ENCODE data around the gene GGT5. TPM values are rescaled to one million over a fixed set of nuclear protein-coding genes. Genes with fewer than 3 reads are reported as not detected.
"Not testable (repeated sequence)": the region's sequence is repeated elsewhere in the genome, so short reads cannot be mapped to it uniquely, and the experiment has no call there.

The GGT5 gene
- total RNA-seq, 6 experiments from 2014 or later = 0.17 to 0.61 (median 0.27) TPM

DNA sequence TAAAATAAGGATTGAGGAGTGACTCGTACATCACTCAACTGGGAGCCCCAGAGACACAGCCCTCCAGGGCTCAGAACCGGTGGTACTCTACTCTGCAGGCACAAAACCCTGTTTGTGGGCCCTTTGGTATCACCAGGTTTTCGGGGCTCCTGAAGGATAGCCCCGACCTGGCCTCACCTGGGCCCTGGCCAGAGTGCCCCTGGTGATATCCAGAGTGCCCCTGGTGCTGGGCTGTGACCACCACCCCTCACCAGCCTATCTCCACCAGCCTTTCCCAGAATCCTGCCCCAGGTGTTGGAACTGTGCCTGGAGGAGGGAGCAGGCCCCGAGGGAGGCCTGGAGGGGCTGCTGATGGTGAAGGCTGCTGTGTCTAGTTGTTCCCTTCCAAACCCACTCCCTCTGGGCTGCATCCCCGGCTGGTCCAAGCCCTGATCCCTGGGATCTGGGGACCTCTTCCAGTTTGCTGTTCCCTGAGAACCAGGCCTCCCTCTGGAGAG lies 2.2 kb upstream of the GGT5 start:
- TF ChIP-seq, protein P1, sequence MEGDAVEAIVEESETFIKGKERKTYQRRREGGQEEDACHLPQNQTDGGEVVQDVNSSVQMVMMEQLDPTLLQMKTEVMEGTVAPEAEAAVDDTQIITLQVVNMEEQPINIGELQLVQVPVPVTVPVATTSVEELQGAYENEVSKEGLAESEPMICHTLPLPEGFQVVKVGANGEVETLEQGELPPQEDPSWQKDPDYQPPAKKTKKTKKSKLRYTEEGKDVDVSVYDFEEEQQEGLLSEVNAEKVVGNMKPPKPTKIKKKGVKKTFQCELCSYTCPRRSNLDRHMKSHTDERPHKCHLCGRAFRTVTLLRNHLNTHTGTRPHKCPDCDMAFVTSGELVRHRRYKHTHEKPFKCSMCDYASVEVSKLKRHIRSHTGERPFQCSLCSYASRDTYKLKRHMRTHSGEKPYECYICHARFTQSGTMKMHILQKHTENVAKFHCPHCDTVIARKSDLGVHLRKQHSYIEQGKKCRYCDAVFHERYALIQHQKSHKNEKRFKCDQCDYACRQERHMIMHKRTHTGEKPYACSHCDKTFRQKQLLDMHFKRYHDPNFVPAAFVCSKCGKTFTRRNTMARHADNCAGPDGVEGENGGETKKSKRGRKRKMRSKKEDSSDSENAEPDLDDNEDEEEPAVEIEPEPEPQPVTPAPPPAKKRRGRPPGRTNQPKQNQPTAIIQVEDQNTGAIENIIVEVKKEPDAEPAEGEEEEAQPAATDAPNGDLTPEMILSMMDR (IDR thresholded peaks at IDR 0.05) = no peak
- H3K4me1 Mint-ChIP-seq (ENCODE audit: low read depth) = peaks cover 32% of the 10 kb centered on the region
- H3K27me3 Mint-ChIP-seq (ENCODE audit: insufficient read depth) = no peaks in the 10 kb centered on the region
- no peaks in the 10 kb centered on the region for H3K9me3 Mint-ChIP-seq
- H3K4me3 Mint-ChIP-seq = peak overlapping the region; percentile 50
- H3K27ac Mint-ChIP-seq = peak overlapping the region; percentile 85
- H3K36me3 Mint-ChIP-seq (ENCODE audit: low read depth) = no peaks in the 10 kb centered on the region
- DNase-seq = no peak

DNA sequence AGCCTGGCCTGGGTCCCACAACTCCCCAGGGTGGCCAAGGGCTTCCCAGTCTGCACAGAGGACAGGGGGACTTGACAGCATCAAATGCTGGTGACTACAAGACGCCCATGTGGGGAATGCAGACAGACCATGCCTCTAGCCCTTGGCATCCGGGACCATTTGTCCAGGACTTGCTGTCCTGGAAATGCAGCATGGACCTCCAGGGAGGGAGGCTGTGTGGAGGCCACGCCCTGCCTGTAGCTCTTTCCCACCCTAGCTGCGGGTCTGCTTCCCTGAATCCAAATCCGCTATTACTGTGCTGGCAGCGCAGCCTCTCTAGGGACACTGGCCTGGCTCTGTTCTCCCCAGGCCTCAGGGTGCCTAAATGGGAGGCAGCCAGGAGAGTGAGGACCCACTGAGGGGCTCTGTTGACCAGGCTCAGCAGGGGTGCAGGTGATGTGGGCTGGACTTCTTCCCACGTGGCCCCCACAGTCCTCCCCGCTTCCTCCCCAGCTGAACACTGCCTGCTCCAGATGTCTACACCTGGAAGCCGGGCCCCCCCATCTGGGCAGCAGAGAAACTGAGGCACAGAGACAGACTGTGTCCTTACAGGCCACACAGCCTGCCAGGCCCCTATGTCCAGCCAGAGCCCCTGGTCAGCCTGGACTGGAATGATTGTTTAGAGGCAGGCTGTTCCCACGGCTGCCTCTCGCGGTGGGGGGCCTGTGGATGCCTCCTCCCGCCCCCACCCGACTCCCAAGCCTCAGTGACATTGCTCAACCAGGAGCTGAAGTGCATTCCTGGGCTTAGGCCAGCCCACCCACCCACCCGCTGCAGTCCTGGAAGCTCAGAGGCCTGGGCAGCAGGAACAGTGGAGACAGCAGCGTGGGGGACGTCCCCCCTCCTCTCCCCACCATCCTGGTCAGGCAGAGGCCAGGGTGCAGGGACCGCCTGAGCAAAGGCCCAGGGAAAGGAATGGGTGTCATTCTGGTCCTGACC lies 991 bp upstream of the GGT5 start:
- H3K4me3 Mint-ChIP-seq; DNase-seq; H3K27ac Mint-ChIP-seq; H3K36me3 Mint-ChIP-seq (ENCODE audit: low read depth); H3K9me3 Mint-ChIP-seq; H3K27me3 Mint-ChIP-seq (ENCODE audit: insufficient read depth): not testable (repeated sequence)
- H3K4me1 Mint-ChIP-seq (ENCODE audit: low read depth) = peaks cover 32% of the 10 kb centered on the region

DNA sequence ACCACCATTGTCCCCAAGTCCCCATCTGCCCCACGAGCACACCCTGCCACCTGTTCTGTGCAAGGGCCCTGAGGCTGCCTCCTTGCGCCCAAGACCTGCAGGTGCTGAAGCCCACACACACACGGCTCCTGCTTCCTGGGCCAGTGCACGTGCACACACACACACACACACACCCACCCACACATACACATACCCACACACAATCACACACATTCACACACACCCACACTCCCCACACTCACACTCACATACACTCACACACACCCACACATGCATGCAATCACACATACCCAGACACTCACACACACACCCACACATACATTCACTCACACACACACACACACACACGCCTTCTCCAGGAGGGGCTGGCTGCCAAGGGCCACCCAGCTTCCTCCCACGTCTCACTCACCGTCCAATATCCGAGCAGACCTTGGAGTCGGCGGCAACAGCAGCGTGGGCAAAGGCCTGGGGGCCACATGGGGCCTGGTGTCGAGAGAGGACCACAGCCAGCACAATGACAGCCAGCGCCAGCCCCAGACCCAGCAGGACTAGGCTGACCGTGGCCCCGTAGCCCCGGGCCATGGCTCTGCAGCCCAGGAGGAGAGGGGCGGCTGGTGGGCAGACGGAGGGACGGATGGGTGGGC lies 616 bp downstream of the GGT5 start:
- peak overlapping the region; percentile 37; the same call in 1 of the 2 replicates for H3K27ac Mint-ChIP-seq
- H3K9me3 Mint-ChIP-seq = no peaks in the 10 kb centered on the region
- no peak for DNase-seq
- TF ChIP-seq, protein P1 (IDR thresholded peaks at IDR 0.05) = no peak
- H3K27me3 Mint-ChIP-seq (ENCODE audit: insufficient read depth) = no peaks in the 10 kb centered on the region
- H3K36me3 Mint-ChIP-seq (ENCODE audit: low read depth) = no peaks in the 10 kb centered on the region
- H3K4me3 Mint-ChIP-seq = no peak overlapping the region
- H3K4me1 Mint-ChIP-seq (ENCODE audit: low read depth) = peaks cover 32% of the 10 kb centered on the region

DNA sequence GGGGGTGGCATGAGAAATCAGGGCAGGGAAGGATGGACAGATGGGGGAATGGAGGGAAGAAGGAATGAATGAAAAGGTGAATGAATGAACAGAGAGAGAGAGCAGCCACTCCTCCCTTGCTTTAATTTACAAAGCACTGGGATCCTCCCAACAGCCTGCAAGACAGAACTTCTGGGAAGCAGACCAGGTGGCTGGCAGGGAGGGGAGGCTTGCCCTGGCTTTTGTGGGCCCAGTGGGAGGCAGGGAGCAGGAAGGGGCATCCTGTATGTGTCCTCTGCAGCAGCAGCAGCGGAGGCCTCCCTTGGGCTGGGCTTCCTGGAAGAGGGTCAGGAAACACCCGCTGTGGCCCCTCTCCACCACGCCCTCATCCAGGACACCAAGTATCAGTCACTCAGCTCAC lies 1.5 kb downstream of the GGT5 start:
- not testable (repeated sequence) for H3K27ac Mint-ChIP-seq; H3K36me3 Mint-ChIP-seq (ENCODE audit: low read depth); H3K27me3 Mint-ChIP-seq (ENCODE audit: insufficient read depth); DNase-seq; H3K9me3 Mint-ChIP-seq; H3K4me3 Mint-ChIP-seq
- peaks cover 32% of the 10 kb centered on the region for H3K4me1 Mint-ChIP-seq (ENCODE audit: low read depth)

DNA sequence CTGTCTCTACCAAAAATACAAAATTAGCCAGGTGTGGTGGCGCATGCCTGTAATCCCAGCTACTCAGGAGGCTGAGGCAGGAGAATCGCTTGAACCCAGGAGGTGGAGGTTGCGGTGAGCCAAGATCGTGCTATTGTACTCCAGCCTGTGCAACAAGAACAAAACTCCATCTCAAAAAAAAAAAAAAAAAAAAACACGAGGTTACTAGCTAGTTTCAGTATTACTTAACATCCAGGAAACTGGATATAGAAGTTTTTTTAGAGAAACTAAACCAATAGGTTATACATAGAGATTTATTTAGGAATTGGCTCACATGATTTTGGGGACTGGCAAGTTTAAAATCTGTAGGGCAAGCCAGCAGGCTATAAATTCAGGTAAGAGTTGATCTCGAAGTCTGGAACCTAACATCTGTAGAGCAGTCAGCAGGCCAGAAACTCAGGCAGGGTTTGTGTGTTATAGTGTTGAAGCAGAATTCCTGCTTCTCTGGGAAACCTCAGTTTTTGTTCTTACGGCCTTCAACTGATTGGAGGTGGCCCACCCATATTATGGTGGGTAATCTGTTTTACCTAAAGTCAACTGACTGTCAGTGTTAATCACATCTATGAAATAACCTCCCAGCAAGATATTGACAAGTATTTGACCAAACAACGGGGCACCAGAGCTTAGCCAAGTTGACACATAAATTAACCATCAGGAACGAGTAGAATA lies 3.7 kb downstream of the GGT5 start:
- H3K27me3 Mint-ChIP-seq (ENCODE audit: insufficient read depth); H3K4me3 Mint-ChIP-seq; DNase-seq; H3K27ac Mint-ChIP-seq; H3K36me3 Mint-ChIP-seq (ENCODE audit: low read depth); H3K9me3 Mint-ChIP-seq: not testable (repeated sequence)
- H3K4me1 Mint-ChIP-seq (ENCODE audit: low read depth) = peaks cover 25% of the 10 kb centered on the region

DNA sequence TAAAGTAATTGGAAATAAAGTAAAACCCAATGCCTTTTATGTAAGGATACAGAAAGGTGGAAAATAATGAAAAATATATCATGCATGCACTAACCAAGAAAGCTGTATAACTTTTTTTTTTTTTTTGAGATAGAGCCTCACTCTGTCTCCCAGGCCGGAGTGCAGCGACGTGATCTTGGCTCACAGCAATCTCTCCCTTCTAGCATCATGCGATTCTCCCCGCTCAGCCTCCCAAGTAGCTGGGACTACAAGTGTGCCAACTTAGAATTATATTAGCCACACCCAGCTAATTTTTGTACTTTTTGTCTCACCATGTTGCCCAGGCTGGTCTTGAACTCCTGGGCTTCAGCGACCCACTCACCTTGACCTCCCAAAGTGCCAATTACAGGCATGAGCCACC lies 4.5 kb downstream of the GGT5 start:
- no peak for DNase-seq
- H3K4me1 Mint-ChIP-seq (ENCODE audit: low read depth) = peaks cover 25% of the 10 kb centered on the region
- TF ChIP-seq, protein P1 (IDR thresholded peaks at IDR 0.05) = no peak
- H3K9me3 Mint-ChIP-seq = no peaks in the 10 kb centered on the region
- no peak overlapping the region for H3K27ac Mint-ChIP-seq
- H3K36me3 Mint-ChIP-seq (ENCODE audit: low read depth) = no peaks in the 10 kb centered on the region
- no peaks in the 10 kb centered on the region for H3K27me3 Mint-ChIP-seq (ENCODE audit: insufficient read depth)
- H3K4me3 Mint-ChIP-seq = no peak overlapping the region

DNA sequence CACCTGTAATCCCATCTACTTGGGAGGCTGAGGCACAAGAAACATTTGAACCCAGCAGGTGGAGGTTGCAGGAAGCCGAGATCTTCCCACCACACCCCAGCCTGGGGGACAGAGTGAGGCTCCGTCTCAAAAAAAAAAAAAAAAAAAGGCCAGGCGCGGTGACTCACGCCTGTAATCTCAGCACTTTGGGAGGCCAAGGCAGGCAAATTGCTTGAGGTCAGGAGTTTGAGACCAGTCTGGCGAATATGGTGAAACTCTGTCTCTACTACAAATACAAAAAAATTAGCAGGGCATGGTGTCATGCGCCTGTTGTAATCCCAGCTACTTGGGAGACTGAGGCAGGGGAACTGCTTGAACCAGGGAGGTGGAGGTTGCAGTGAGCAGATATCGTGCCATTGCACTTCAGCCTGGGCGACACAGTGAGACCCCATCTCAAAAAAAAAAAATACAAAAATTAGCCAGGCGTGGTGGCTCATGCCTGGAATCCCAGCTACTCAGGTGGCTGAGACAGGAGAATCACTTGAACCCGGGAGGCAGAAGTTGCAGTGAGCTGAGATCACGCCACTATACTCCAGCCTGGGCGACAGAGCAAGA lies 6.7 kb downstream of the GGT5 start:
- H3K27me3 Mint-ChIP-seq (ENCODE audit: insufficient read depth); H3K9me3 Mint-ChIP-seq: not testable (repeated sequence)

More for the DNA sequence above, 6.7 kb downstream of the GGT5 start:
- H3K4me1 Mint-ChIP-seq (ENCODE audit: low read depth) = peaks cover 11% of the 10 kb centered on the region
- H3K27ac Mint-ChIP-seq; DNase-seq; H3K4me3 Mint-ChIP-seq; H3K36me3 Mint-ChIP-seq (ENCODE audit: low read depth): not testable (repeated sequence)

Data from HFFc6 (cell line).